Sigmoid colon (tissue), 7 donors: ENCODE results near the gene KLHL12. TPM values are rescaled to one million over a fixed set of nuclear protein-coding genes. Genes with fewer than 3 reads are reported as not detected.

Source experiments
- DNase-seq: peaks from one replicate; pipeline ENCODE4 v3.0.0-alpha.2; 2019
- H3K27ac ChIP-seq, 4 donors: fragments of 200-600 bp; sonication (generic); one replicate each; pipeline ENCODE4 v1.5.1; 2016 to 2019; ENCODE audit warnings: mild to moderate bottlenecking in 1 of 4
- H3K27me3 ChIP-seq, 3 donors: fragments of 200-600 bp; sonication (generic); one replicate each; pipeline ENCODE4 v1.5.1; 2019; ENCODE audit warnings: mild to moderate bottlenecking in 1 of 3
- H3K36me3 ChIP-seq, 4 donors: fragments of 200-600 bp; sonication (generic); one replicate each; pipeline ENCODE4 v1.5.1; 2016 to 2019
- H3K4me1 ChIP-seq, 4 donors: fragments of 200-600 bp; sonication (generic); one replicate each; pipeline ENCODE4 v1.5.1; 2017 to 2019
- H3K4me3 ChIP-seq, 4 donors: fragments of 200-600 bp; sonication (generic); one replicate each; pipeline ENCODE4 v1.5.1; 2017 to 2019; ENCODE audit warnings: mild to moderate bottlenecking in 2 of 4, moderate library complexity in 1 of 4
- H3K9me3 ChIP-seq, 4 donors: fragments of 200-600 bp in 3 of 4; sonication (generic) in 3 of 4; one replicate each; pipeline versions ENCODE4 v1.5.1 to v1.6.1; 2013 to 2019
- EP300 ChIP-seq, 4 donors: sonication (generic); formaldehyde crosslinking; IDR thresholded peaks; one replicate each; pipeline ENCODE4 v1.6.1; 2017; ENCODE audit warnings: antibody characterized with exemption in 4 of 4
- POLR2A ChIP-seq, 2 donors: fragments of 450-650 bp; IDR thresholded peaks; one replicate each; pipeline ENCODE4 v1.6.1; 2016; ENCODE audit warnings: antibody characterized with exemption in 2 of 2, mild to moderate bottlenecking in 2 of 2, moderate library complexity in 2 of 2
- POLR2AphosphoS5 ChIP-seq, 4 donors: sonication (generic); formaldehyde crosslinking; IDR thresholded peaks; one replicate each; pipeline ENCODE4 v1.6.1; 2017; ENCODE audit warnings: antibody characterized with exemption in 4 of 4
- WGBS, 2 donors: extraction: QIAGEN DNeasy Blood & Tissue Kit; methylation state at CpG; one replicate each; pipeline ENCODE4 v1.1.7; 2013; 5-methylcytosine and 5-hydroxymethylcytosine counted together
- intact Hi-C: fragments of 100-400 bp; cut with DNase I; formaldehyde crosslinking; loops from one replicate; pipeline ENCODE4 v1.15.1; 2023
- polyA plus RNA-seq, 3 donors: library from polyadenylated mRNA; stranded (reverse); fragments of 200-250 nt; gene quantifications; one replicate each; pipeline ENCODE4 v1.2.3, GENCODE V29; 2013
- total RNA-seq, 4 donors: library from RNA; depleted of rRNA; stranded (reverse); fragments of >200 nt; gene quantifications; one replicate each; pipeline ENCODE4 v1.1.0, GENCODE V29; 2016
- TF ChIP-seq, protein P1 (sequence below), 4 experiments: fragments of 450-650 bp in 3 of 4; fragments of 200-600 bp in 1 of 4; IDR thresholded peaks; one replicate each; pipeline ENCODE4 v1.5.1; 2016 to 2019; ENCODE audit warnings: antibody characterized with exemption in 4 of 4, mild to moderate bottlenecking in 3 of 4, moderate library complexity in 2 of 4
- donor health status: healthy with polysubstance abuse.
- donor health status: Bipolar disorder and iron deficiency.
- donor health status: healthy.

KLHL12 gene
- total and polyA plus RNA-seq, 7 donors = 12.9 to 27.0 (median 18.3) TPM

DNA sequence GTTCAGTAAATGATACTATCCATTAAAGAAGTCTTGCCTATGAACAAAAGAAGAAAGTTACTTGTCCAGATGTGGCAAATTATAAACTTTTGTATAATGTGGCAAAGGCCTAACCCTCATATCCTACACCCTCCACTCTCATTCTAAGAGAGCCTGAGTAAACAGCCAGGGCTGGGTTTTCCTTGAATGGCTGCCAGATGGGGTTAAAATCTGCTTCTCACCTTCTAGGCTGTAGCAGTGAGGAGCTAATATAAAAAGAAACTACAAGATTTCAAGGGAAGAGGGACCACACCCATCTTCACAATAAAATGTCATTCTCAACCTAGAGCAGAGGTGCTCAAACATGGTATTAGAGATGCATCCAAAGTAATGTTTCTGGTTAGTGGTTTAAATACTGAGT is 47.0 kb downstream of the KLHL12 start:
- no peak for DNase-seq
- TF ChIP-seq, protein P1, sequence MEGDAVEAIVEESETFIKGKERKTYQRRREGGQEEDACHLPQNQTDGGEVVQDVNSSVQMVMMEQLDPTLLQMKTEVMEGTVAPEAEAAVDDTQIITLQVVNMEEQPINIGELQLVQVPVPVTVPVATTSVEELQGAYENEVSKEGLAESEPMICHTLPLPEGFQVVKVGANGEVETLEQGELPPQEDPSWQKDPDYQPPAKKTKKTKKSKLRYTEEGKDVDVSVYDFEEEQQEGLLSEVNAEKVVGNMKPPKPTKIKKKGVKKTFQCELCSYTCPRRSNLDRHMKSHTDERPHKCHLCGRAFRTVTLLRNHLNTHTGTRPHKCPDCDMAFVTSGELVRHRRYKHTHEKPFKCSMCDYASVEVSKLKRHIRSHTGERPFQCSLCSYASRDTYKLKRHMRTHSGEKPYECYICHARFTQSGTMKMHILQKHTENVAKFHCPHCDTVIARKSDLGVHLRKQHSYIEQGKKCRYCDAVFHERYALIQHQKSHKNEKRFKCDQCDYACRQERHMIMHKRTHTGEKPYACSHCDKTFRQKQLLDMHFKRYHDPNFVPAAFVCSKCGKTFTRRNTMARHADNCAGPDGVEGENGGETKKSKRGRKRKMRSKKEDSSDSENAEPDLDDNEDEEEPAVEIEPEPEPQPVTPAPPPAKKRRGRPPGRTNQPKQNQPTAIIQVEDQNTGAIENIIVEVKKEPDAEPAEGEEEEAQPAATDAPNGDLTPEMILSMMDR (IDR thresholded peaks at IDR 0.05) = no peak
- TF ChIP-seq EP300 (IDR thresholded peaks at IDR 0.05) (no peak), POLR2A (IDR thresholded peaks at IDR 0.05) (no peak), POLR2AphosphoS5 (IDR thresholded peaks at IDR 0.05) (no peak)
- Histone ChIP-seq H3K4me1 (no peaks in the 10 kb centered on the region), H3K4me3 (no peak overlapping the region), H3K27me3 (no peaks in the 10 kb centered on the region), H3K9me3 (no peaks in the 10 kb centered on the region), H3K27ac (no peak overlapping the region), H3K36me3 (peaks cover 0 to 26% (median 11%) of the 10 kb centered on the region in 4 donors)
- intact Hi-C loops = no loop called here

GRCh38 chr1:202879128-202879527 is 47.9 kb downstream of the KLHL12 start:
- WGBS, 2 donors = 93 to 94% methylated on average over 1 of the region's 1 CpG
- TF ChIP-seq, protein P1 (IDR thresholded peaks at IDR 0.05) = no peak
- no peak for TF ChIP-seq POLR2A (IDR thresholded peaks at IDR 0.05)
- TF ChIP-seq EP300 (IDR thresholded peaks at IDR 0.05) = no peak
- TF ChIP-seq POLR2AphosphoS5 (IDR thresholded peaks at IDR 0.05) = no peak
- no peak overlapping the region for H3K27ac ChIP-seq
- no peaks in the 10 kb centered on the region for H3K27me3 ChIP-seq
- H3K4me3 ChIP-seq = no peak overlapping the region
- H3K4me1 ChIP-seq = no peaks in the 10 kb centered on the region
- H3K9me3 ChIP-seq = no peaks in the 10 kb centered on the region
- no peak for DNase-seq
- H3K36me3 ChIP-seq = peaks cover 0 to 26% (median 11%) of the 10 kb centered on the region in 4 donors
- intact Hi-C loops = no loop called here

GRCh38 chr1:202873026-202873425 is 54.0 kb downstream of the KLHL12 start:
- H3K9me3 ChIP-seq = no peaks in the 10 kb centered on the region
- intact Hi-C loops = no loop called here
- H3K27ac ChIP-seq = no peak overlapping the region
- H3K4me3 ChIP-seq = no peak overlapping the region
- TF ChIP-seq, protein P1 (IDR thresholded peaks at IDR 0.05) = no peak
- no peak for TF ChIP-seq POLR2A (IDR thresholded peaks at IDR 0.05)
- TF ChIP-seq POLR2AphosphoS5 (IDR thresholded peaks at IDR 0.05) = no peak
- no peak for TF ChIP-seq EP300 (IDR thresholded peaks at IDR 0.05)
- 95 to 96% methylated on average over 4 of the region's 4 CpGs for WGBS, 2 donors
- no peaks in the 10 kb centered on the region for H3K4me1 ChIP-seq
- no peak for DNase-seq
- no peaks in the 10 kb centered on the region for H3K36me3 ChIP-seq
- H3K27me3 ChIP-seq = no peaks in the 10 kb centered on the region

DNA sequence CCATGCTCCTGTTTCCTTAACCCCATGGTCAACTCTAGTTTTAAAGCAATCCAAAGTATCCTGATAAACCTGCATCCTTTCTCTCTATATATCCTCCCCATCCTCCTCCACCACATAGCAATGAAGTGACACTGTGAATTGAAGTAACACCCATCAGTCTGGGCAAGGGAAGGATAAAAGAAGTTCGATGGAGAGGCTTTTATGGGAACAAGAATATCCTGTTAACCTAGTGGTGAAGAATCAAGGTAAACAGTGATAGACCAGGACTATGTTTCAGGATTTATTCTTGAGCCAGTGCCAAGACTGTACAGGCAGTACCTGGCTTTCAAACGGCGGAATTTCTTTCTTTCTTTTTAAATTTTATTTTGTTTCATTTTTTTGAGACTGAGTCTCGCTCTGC is 55.7 kb downstream of the KLHL12 start:
- no peaks in the 10 kb centered on the region for H3K36me3 ChIP-seq
- no peak for DNase-seq
- no peaks in the 10 kb centered on the region for H3K27me3 ChIP-seq
- TF ChIP-seq EP300 (IDR thresholded peaks at IDR 0.05) = no peak
- TF ChIP-seq, protein P1 (IDR thresholded peaks at IDR 0.05) = no peak
- TF ChIP-seq POLR2AphosphoS5 (IDR thresholded peaks at IDR 0.05) = no peak
- TF ChIP-seq POLR2A (IDR thresholded peaks at IDR 0.05) = no peak
- H3K4me1 ChIP-seq = no peaks in the 10 kb centered on the region
- no peak overlapping the region for H3K4me3 ChIP-seq
- intact Hi-C loops = no loop called here
- H3K9me3 ChIP-seq = no peaks in the 10 kb centered on the region
- WGBS, 2 donors = 72 to 81% methylated on average over 4 of the region's 4 CpGs
- no peak overlapping the region for H3K27ac ChIP-seq
